Hematopoietic multipotent progenitor cell treated with erythropoietin and hydrocortisone succinate and interleukin-3 and kit ligand, for 17 days (in vitro differentiated cells): ENCODE results near the gene ADAM10.
"Not testable (repeated sequence)": the region's sequence is repeated elsewhere in the genome, so short reads cannot be mapped to it uniquely, and the experiment has no call there.

Experiments
- DNase-seq: peaks from one replicate; pipeline ENCODE4 v3.0.0-alpha.2; 2015; ENCODE audit warnings: low spot score

Gene ADAM10

GRCh38 chr15:58671186-58671585 is 78.3 kb downstream of the ADAM10 start:
- DNase-seq = no peak

GRCh38 chr15:58669108-58669507 is 80.4 kb downstream of the ADAM10 start:
- DNase-seq = no peak

- no peak for DNase-seq
These were observed 82.5 kb downstream of the ADAM10 start for GRCh38 chr15:58666957-58667356.

- DNase-seq = no peak
These were observed 83.8 kb downstream of the ADAM10 start for GRCh38 chr15:58665672-58666071.

GRCh38 chr15:58650102-58650501 is 99.4 kb downstream of the ADAM10 start:
- no peak for DNase-seq

- DNase-seq = no peak
These were observed 100.3 kb downstream of the ADAM10 start for GRCh38 chr15:58649175-58649574.

GRCh38 chr15:58643996-58644395 is 105.5 kb downstream of the ADAM10 start:
- no peak for DNase-seq

- no peak for DNase-seq
These were observed 107.8 kb downstream of the ADAM10 start for GRCh38 chr15:58641660-58642059.

- no peak for DNase-seq
These were observed 109.5 kb downstream of the ADAM10 start for GRCh38 chr15:58639992-58640391.

- no peak for DNase-seq
These were observed 110.3 kb downstream of the ADAM10 start for GRCh38 chr15:58639002-58639756.

GRCh38 chr15:58632789-58633188 is 116.7 kb downstream of the ADAM10 start:
- no peak for DNase-seq

GRCh38 chr15:58631319-58631718 is 118.2 kb downstream of the ADAM10 start:
- DNase-seq = no peak

- no peak for DNase-seq
These were observed 119.9 kb downstream of the ADAM10 start for GRCh38 chr15:58629625-58630024.

GRCh38 chr15:58628206-58628947 is 121.1 kb downstream of the ADAM10 start:
- peak; percentile 24 for DNase-seq

- DNase-seq = no peak
These were observed 121.8 kb downstream of the ADAM10 start for GRCh38 chr15:58627701-58628100.

- no peak for DNase-seq
These were observed 122.5 kb downstream of the ADAM10 start for GRCh38 chr15:58627046-58627445.

- DNase-seq = no peak
These were observed 123.1 kb downstream of the ADAM10 start for GRCh38 chr15:58626378-58626777.

- DNase-seq = no peak
These were observed 126.6 kb downstream of the ADAM10 start for GRCh38 chr15:58622877-58623276.

GRCh38 chr15:58620268-58620667 is 129.2 kb downstream of the ADAM10 start:
- not testable (repeated sequence) for DNase-seq

GRCh38 chr15:58616171-58616570 is 133.3 kb downstream of the ADAM10 start:
- no peak for DNase-seq

GRCh38 chr15:58611731-58612676 is 137.5 kb downstream of the ADAM10 start:
- DNase-seq = no peak

GRCh38 chr15:58608711-58609110 is 140.8 kb downstream of the ADAM10 start:
- DNase-seq = no peak
